ENCODE results near the gene F2RL3.
"Not testable (repeated sequence)": the region's sequence is repeated elsewhere in the genome, so short reads cannot be mapped to it uniquely, and the experiment has no call there.

F2RL3 gene
- total RNA-seq, result 0 reads per million in 4 experiments

DNA sequence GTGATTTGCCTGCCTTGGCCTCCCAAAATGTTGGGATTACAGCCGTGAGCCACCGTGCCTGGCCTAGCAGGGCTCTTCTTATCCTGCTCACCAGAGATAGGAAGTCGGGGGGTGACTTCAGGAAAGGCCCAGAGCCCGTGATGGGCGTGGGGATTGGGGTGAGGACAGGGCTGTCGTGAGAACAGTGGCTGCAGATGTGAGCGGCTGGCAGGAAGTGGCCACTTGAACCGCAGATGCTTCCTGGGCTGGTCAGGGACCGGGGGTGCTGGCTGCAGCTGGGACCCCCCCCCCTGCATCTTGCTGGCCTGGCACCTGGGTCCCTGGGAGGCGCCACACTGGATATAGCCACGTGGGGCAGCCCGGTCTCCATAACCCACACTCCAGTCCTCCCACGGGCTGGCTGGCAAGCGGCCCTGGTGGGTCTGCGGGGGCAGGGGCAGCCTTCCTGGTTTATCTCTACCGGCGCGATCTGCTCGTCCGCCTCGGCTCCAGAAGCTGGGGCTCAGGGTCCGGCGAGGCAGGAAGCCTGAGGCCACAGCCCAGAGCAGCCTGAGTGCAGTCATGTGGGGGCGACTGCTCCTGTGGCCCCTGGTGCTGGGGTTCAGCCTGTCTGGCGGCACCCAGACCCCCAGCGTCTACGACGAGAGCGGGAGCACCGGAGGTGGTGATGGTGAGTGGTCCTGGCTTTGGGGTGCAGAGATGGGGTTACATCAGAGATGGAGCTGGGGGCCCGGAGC is at the start of gene F2RL3:
Gene F2RL3, plus strand, starts transcription at position 371 of the 737 bp plus-strand sequence. Its CDS starts 191 bp downstream, at position 562.
- no peak for DNase-seq

DNA sequence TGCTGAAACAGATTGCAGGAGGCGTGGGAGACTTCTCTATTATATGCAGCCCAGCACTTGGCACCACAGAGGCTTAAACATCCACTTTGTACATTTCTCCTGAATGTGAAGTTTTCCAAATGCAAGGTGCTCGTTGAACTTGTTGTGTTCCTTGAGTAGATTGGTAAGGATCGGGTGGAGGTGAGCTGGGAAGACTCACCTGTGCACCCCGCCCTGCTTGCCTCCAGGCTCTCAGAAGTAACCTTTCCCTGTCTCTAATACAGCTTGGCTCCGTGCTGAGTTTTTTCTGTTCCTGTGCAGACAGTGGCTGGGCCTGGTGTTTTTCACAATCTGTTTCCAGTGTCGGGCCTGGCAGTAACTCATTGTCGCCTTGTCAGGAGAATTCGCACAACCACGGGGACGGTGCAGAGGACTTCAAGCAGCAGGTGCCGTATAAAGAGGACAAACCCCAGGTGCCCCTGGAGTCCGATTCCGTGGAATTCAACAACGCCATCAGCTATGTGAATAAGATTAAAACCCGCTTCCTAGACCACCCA is 47.3 kb upstream of the F2RL3 start:
- no peak for DNase-seq

DNA sequence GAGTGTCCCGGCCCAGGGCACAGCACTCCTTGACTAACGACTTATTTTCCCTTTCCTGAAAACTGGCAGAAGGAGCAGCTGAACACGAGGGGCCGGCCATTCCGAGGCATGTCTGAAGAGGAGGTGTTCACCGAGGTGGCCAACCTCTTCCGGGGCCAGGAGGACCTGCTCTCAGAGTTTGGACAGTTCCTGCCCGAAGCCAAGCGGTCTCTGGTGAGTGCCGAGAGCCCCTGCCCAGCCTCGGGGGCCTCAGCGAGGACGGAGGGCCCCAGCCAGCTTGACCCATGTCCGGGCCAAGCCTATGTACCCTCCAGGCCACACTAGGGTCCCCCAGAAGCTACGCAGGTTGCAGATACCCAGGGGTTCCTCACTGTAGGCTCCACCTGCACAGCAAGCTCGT is 41.9 kb upstream of the F2RL3 start:
- DNase-seq, result no peak

DNA sequence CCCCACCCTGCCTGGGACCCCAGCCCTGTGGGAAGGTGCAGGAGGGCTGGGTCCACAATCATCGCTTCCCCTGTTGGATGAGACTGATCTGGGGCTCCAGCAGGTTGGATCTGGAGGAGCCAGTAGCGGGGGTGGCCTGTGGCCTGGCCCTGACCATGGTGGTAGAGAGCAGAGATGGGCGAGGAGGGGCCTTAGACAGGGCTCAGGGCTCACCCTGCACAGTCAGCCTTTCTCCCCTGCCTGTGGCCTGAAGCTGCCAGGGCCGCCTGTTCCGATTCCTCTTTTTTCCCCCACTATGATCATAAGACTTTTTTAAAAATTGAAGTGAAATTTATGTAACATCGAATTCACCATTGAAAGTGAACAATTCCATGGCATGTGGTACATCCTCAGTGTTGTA is 41.4 kb upstream of the F2RL3 start:
- no peak for DNase-seq

DNA sequence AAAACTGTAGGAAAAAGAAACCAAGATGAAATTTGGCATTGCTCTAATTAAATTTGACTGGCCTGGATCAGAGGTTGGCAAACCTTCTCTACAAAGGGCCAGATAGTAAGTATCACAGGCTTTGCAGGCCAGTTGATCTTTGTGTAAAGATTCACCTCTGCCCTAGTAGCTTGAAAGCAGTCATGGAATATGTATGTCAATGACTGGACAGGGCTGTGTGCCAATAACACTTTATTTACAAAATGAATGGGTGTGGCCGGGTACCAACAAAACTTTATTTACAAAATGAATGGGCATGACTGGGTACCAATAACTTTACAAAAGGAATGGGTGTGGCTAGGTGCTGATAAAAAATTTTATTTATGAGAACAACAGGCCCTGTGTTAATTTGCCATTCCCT is 39.6 kb upstream of the F2RL3 start:
- DNase-seq, result no peak

DNA sequence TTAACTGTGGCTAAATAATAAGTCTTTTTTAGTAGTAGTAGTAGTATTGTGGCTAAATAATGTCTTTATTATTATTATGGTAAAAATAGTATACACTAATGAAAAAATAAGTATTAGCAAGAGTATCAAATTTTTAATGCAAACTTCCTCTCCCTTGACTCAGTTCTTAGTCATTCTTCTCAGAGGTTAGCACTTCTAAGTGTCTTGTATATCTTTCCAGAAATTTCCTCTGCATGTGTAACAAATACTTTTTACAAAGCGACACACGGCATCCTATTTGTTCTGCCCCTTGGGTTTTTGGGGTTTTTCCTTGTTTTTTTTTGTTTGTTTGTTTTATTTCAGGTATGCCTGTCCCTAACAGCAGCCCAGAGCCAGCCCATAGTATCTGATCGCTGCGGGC is 38.7 kb upstream of the F2RL3 start:
- DNase-seq, result no peak

DNA sequence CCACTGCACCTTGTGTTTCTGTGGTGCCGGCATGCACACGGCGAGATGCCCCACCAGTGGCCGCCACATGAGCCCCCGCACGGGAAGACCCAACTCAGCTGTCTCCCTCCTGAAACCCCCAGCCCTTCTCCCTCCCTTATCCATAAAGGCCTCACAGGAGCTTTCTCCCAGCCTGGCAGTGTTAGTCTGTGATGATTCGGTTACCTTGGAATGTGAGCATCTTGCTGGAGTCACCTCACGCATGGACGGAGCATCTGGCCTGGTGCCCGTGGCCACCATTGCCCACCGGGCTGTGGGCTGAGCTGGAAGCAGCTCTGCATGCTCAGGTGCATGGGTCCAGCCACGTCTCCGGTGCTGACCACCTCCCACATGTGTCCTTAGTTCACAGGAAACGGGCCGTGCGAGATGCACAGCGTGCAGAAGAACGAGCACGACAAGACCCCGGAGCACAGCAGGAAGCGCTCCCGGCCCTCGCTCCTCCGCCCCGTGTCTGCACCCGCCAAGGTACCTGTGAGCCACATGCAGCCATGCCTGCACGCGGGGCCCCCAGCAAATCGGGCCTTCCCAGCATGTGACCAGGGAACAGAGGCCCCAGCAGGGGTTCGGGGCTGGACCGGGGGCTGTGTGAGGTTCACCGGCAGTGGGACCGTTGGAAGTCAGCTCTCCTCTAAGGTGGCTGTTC is 37.6 kb upstream of the F2RL3 start:
- DNase-seq, result no peak

DNA sequence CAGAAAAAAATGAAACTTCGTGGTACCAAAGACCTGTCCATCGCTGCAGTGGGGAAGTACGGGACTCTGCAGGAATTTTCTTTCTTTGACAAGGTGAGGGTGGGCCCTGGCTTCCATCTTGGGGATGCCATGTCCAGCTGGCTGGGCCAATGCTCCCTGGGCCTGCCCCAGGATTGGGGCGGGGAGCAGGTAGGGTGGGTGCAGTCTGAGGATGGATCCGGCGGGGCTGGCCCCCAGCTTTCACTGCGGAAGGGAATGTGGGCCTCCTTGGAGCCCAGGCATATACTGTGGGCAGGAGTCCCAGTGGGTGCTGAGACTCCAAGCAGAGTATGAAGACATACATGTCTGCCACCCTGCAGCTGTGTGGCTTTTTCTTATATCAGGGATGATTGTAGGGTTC is 35.7 kb upstream of the F2RL3 start:
- DNase-seq, result no peak

DNA sequence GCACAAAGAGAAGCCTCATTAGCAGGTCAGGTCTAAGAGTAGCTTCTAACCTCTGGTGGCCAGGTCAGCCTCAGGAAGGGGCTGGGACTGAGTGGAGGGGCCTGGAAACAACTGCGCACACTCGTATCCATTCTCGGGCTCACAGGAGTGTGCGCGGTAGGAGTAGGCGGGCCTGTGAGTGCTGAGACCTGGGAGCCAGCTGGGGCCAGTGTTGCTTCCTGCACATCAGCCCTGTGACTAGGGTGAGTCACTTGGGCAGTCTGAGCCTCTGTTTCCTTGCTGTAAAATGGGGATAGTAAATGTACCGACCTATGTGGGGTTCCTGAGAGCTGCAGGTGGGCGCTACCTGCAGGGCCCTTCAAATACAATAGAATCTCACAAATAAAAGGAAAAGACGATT is 32.7 kb upstream of the F2RL3 start:
- DNase-seq, result no peak

DNA sequence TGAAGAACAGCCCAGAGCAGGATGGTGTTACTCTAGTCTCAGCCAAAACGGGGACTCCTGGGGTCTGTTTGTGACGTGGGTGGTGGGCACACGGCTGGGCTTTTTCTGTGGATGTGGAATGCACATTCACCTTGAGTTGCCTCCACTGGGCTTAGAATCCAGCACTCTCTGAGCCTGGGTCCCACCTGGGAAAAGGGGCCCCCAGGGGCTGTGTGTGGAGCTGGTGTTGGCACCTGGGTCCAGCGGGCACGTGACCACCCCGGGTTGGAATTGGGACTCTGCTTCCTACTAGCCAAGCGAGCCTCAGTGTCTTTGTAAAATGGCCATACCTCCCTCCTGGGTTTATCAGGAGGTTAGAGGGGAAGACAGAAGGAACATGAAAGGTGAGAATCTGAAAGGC is 29.2 kb upstream of the F2RL3 start:
- DNase-seq, result no peak

DNA sequence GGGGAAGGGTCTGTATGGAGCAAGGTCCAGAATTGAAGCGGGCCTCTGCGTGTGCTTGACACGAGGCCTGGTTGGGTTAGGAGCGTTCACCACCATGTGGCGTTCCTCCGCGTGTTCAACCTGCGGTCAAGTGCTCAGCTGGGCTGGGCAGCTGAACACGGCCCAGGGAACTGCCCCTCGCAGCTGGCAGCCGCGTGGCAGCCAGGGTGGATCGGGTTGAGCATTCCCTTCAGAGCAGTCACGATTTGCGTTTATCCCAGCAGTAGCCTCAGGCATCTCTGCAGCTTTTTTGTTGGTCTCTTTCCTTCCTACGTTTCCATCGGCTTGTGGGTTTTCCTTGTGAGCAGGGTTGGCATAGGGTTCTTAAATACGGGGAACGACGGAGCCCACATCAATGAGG is 28.7 kb upstream of the F2RL3 start:
- no peak for DNase-seq

DNA sequence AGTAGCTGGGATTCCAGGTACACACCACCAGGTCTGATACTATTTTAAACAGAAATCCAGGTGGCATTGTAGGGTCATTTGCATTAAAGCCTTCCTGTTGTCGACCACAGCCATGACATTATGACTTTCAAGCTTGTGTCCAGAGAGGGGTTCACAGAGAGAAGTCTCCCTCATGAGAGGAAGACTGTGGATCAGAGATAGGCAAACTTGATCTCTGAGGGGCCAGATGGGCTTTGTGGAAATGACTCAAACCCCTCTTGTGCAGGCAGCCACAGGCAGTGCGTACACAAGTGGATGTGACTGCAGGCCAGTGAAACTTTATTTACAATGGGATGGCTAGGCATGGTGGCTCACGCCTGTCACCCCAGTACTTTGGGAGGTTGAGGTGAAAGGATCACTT is 27.8 kb upstream of the F2RL3 start:
- no peak for DNase-seq

DNA sequence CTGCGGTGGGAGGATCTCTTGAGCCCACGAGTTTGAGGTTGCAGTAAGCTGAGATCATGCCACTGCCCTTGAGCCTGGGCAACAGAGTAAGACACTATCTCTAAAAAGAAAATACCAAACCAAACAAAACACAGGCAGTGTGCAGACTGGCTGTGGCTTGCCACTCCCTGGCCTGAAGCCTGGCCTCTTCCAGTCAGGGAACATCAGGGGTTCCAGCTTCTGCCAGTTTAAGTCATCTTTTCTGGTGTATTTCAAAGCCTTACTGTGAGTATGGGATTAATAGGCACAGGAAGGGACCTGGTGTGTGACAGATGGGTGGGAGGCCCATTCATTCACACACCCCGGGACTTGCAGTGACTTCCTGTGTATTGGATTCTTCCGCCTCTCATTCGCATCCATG is 27.0 kb upstream of the F2RL3 start:
- no peak for DNase-seq

DNA sequence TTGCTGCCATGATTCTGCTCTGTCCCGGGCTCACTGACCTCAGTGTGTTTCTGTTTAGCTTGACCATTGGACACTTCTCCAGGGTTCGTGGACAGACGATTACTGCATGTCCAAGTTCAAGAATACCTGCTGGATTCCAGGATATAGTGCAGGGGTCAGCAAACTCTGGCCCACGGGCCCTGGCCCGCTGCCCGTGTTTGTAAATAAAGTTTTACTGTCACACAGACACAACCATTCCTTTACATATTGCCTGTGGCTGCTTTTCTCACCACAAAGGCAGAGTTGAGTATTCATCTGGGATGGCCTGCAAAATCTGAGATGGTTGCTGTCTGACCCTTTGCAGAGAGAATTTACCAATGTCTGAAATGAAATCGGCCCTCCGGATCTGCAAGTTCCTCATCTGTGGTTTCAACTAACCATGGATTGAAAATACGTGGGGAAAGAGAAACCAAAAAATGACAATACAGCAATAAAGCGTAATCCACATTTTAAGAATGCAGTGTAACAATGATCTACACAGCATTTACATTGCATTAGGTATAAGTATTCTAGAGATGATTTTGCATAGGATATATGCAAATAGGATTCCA is 25.9 kb upstream of the F2RL3 start:
- DNase-seq, result no peak

DNA sequence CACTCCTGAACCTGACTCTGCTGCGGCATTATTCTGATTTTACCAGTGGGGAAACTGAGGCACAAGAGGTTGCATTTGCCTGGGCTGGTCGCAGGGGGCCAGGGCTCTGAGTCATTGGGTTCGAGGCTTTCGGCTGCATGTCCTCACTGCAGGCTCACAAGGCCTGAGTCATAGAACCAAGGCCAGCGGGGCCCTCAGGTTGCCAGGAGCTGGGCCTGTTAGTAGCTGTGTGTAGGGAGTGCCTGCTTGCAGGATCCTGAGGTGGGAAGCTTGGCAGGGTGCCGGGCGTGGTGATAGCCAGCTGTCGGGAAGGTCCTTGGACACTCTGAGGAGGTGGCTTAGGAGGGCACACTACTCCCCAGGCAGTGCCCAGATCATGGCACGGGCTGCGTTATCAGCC is 21.6 kb upstream of the F2RL3 start:
- no peak for DNase-seq

DNA sequence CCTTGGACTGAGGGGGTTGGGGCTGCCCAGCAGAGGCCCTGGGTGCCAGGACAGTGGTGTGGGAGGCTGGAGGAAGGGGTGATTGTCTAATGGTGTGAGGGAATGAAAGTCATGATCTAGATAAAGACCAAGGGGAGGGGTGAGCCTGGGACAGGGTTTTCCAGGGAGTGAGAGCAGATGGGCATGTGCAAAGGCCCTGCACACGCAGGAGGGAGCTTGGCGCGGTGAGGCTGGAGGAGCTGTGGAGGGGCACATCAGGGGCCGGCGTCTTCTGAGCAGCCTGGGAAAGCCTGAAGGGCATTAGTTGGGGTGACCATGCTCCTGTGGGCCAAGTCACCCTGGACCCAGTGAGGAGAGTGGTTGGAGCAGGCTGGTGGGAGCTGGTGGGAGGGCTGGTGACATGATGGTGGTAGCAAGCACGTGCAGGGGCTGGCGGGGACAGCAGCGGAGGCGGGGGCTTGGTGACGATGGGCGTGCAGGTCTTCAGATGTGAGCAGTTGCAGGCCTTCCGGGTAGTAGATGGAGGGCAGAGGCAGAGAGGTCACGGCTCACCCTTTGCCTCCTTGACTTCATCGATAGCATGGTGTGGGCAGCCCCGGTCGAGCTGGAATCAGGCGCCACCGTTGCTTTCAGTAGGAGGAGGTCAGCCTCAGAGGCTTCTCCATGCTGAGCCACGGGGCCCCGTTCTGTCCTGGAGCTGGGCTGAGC is 20.2 kb upstream of the F2RL3 start:
- DNase-seq, result no peak

DNA sequence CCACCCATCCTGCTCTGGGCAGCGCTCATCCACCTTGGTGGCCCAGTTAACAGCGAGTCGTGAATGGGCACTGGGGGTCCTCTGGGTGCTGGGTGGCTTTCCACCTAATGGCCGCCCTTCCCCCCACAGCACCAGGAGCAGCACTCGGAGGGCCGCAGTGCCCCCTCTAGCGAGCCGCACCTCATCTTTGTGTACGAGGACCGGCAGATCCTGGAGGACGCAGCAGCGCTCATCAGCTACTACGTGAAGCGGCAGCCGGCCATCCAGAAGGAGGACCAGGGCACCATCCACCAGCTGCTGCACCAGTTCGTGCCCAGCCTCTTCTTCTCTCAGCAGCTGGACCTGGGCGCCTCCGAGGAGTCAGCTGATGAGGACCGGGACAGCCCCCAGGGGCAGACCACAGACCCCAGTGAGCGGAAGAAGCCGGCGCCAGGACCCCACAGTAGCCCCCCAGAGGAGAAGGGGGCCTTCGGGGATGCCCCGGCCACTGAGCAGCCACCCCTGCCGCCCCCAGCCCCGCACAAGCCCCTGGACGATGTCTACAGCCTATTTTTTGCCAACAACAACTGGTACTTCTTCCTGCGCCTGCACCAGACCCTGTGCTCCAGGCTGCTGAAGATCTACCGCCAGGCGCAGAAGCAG is 19.3 kb upstream of the F2RL3 start:
- no peak for DNase-seq

DNA sequence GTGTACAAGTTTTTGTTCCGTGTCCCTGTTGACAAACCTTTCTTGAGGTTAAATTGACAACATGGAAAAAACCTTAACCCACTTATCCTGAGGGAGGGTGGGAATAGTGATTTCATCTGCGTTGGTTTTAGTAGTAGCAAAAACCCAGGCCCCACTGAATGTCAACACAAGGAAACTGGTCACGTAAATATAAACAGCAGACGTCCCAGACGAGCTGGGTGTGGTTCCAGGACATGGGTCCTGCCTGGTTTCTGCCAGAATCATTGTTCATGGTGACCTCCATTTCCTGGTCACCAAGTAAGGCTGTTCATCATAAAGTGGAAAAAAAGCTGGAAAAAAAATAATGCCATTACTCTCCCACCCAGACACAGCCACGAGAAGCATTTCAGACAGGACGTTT is 16.9 kb upstream of the F2RL3 start:
- no peak for DNase-seq

DNA sequence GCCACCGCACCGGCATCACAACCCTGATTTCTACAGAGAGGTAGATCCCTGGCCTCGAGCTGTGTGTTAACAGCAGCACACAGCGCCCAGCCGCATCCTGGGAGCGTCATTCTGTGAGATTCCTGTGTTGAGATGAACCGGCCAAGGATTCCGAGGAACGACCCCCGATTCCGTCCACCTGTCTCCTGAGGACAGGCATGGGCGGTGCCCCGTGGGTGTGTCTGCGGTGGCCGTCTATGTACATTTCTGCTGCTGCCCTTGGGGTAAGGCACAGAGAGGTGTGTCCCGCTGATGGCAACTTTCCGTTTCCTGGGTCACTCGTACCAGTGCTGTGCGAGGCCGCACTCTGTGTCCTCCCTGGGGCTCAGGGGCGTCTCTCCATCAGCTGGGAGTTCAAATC is 16.1 kb upstream of the F2RL3 start:
- no peak for DNase-seq

DNA sequence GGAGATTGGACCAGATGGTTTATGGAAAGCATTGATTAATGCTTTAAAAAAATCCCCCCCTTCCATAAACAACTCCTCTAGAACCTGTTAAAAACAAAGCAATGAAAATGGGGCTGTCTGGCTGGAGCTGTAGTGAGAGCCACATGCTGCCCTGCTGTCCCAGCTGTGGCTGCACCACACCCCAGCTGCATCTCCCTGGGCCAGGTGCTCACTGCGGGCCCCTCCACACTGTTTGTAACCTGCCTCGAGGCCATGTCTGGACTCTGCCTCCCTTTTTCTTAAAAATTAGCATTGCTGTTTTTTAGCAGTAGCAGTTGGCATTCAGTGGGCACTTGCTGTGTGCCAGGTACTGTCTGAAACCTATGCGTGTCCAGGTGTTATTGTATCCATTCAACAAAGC is 15.2 kb upstream of the F2RL3 start:
- DNase-seq, result no peak

DNA sequence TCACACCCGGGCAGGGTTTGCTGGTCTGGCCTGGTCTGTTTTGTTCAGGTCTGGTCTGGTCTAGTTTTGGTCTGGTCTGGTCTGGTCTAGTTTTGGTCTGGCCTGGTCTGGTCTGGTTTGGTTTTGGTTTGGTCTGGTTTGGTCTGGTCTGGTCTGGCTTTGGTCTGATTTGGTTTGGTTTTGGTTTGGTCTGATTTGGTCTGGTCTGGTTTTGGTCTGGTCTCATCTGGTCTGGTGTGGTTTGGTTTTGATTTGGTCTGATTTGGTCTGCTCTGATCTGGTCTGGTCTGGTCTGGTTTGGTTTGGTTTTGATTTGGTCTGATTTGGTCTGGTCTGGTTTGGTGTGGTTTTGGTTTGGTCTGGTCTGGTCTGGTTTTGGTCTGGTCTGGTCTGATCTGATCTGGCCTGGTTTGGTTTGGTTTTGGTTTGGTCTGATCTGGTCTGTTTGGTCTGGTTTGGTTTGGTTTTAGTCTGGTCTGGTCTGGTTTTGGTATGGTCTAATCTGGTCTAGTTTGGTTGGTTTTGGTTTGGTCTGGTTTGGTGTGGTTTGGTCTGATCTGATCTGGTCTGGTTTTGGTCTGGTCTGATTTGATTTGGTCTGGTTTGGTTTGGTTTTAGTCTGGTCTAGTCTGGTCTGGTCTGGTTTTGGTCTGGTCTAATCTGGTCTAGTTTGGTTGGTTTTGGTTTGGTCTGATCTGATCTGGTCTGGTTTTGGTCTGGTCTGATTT is 14.4 kb upstream of the F2RL3 start:
- no peak for DNase-seq

DNA sequence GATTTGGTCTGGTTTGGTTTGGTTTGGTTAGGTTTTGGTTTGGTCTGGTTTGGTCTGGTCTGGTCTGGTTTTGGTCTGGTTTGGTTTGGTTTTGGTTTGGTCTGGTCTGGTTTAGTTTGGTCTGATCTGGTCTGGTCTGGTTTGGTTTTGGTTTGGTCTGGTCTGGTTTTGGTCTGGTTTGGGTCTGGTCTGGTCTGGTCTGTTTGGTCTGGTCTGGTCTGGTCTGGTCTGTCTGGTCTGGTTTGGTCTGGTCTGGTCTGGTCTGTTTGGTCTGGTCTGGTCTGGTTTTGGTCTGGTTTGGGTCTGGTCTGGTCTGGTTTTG is 13.9 kb upstream of the F2RL3 start:
- DNase-seq, result not testable (repeated sequence)
